ENCODE results near the gene TPPP. TPM values are rescaled to one million over a fixed set of nuclear protein-coding genes. Genes with fewer than 3 reads are reported as not detected.

Gene TPPP
- total RNA-seq, 2 donors from 2014 or later = 0.05 TPM; not detected in 1

GRCh38 chr5:677131-678101 is 15.7 kb downstream of the TPPP start:
- Mint-ChIP-seq H3K27me3 (peaks cover 0 to 3% of the 10 kb centered on the region in 2 donors), H3K4me1 (ENCODE audit: low read depth in 2 of 2) (peaks cover 0 to 2% of the 10 kb centered on the region in 2 donors), H3K27ac (no peak overlapping the region), H3K36me3 (no peaks in the 10 kb centered on the region), H3K4me3 (no peak overlapping the region), H3K9me3 (no peaks in the 10 kb centered on the region)
- ATAC-seq = no peak
- no peak for DNase-seq (ENCODE audit: low spot score)

- Mint-ChIP-seq H3K36me3 (no peaks in the 10 kb centered on the region), H3K4me3 (no peak overlapping the region), H3K4me1 (ENCODE audit: low read depth in 2 of 2) (peaks cover 0 to 5% of the 10 kb centered on the region in 2 donors), H3K27ac (no peak overlapping the region), H3K27me3 (peaks cover 0 to 4% of the 10 kb centered on the region in 2 donors), H3K9me3 (no peaks in the 10 kb centered on the region)
- no peak for DNase-seq (ENCODE audit: low spot score)
- no peak for ATAC-seq
These were observed 16.5 kb downstream of the TPPP start for GRCh38 chr5:676699-677076.

GRCh38 chr5:675871-676698 is 17.1 kb downstream of the TPPP start:
- H3K4me1 Mint-ChIP-seq (ENCODE audit: low read depth in 2 of 2) = peaks cover 0 to 5% of the 10 kb centered on the region in 2 donors
- DNase-seq (ENCODE audit: low spot score) = no peak
- no peak overlapping the region for H3K4me3 Mint-ChIP-seq
- no peaks in the 10 kb centered on the region for H3K9me3 Mint-ChIP-seq
- no peaks in the 10 kb centered on the region for H3K36me3 Mint-ChIP-seq
- H3K27me3 Mint-ChIP-seq = peaks cover 0 to 4% of the 10 kb centered on the region in 2 donors
- no peak overlapping the region for H3K27ac Mint-ChIP-seq
- no peak for ATAC-seq

GRCh38 chr5:675111-675870 is 17.9 kb downstream of the TPPP start:
- ATAC-seq (no peak), DNase-seq (ENCODE audit: low spot score) (no peak)
- no peak overlapping the region for H3K27ac Mint-ChIP-seq
- peaks cover 0 to 5% of the 10 kb centered on the region in 2 donors for H3K4me1 Mint-ChIP-seq (ENCODE audit: low read depth in 2 of 2)
- no peaks in the 10 kb centered on the region for H3K36me3 Mint-ChIP-seq
- H3K27me3 Mint-ChIP-seq = peaks cover 0 to 4% of the 10 kb centered on the region in 2 donors
- no peaks in the 10 kb centered on the region for H3K9me3 Mint-ChIP-seq
- no peak overlapping the region for H3K4me3 Mint-ChIP-seq

- H3K4me3 Mint-ChIP-seq = no peak overlapping the region
- no peak overlapping the region for H3K27ac Mint-ChIP-seq
- no peak for DNase-seq (ENCODE audit: low spot score)
- H3K27me3 Mint-ChIP-seq = peaks cover 0 to 4% of the 10 kb centered on the region in 2 donors
- H3K4me1 Mint-ChIP-seq (ENCODE audit: low read depth in 2 of 2) = peaks cover 0 to 5% of the 10 kb centered on the region in 2 donors
- no peak for ATAC-seq
- no peaks in the 10 kb centered on the region for H3K36me3 Mint-ChIP-seq
- no peaks in the 10 kb centered on the region for H3K9me3 Mint-ChIP-seq
These were observed 18.5 kb downstream of the TPPP start for GRCh38 chr5:674630-675011.

- H3K4me1 Mint-ChIP-seq (ENCODE audit: low read depth in 2 of 2) = peaks cover 0 to 5% of the 10 kb centered on the region in 2 donors
- H3K36me3 Mint-ChIP-seq = no peaks in the 10 kb centered on the region
- DNase-seq (ENCODE audit: low spot score) (no peak), ATAC-seq (no peak)
- H3K9me3 Mint-ChIP-seq = no peaks in the 10 kb centered on the region
- H3K27ac Mint-ChIP-seq = no peak overlapping the region
- peaks cover 0 to 4% of the 10 kb centered on the region in 2 donors for H3K27me3 Mint-ChIP-seq
- no peak overlapping the region for H3K4me3 Mint-ChIP-seq
These were observed 19.1 kb downstream of the TPPP start for GRCh38 chr5:673831-674629.

- peaks cover 0 to 5% of the 10 kb centered on the region in 2 donors for H3K4me1 Mint-ChIP-seq (ENCODE audit: low read depth in 2 of 2)
- no peaks in the 10 kb centered on the region for H3K36me3 Mint-ChIP-seq
- DNase-seq (ENCODE audit: low spot score) = no peak
- ATAC-seq = no peak
- H3K9me3 Mint-ChIP-seq = no peaks in the 10 kb centered on the region
- H3K4me3 Mint-ChIP-seq = no peak overlapping the region
- no peak overlapping the region for H3K27ac Mint-ChIP-seq
- peaks cover 0 to 4% of the 10 kb centered on the region in 2 donors for H3K27me3 Mint-ChIP-seq
These were observed 19.9 kb downstream of the TPPP start for GRCh38 chr5:673161-673830.

GRCh38 chr5:672329-673160 is 20.6 kb downstream of the TPPP start:
- peaks cover 2% of the 10 kb centered on the region for H3K36me3 Mint-ChIP-seq
- H3K27ac Mint-ChIP-seq = no peak overlapping the region
- H3K4me1 Mint-ChIP-seq (ENCODE audit: low read depth in 2 of 2) = peaks cover 0 to 6% of the 10 kb centered on the region in 2 donors
- ATAC-seq = no peak
- H3K4me3 Mint-ChIP-seq = no peak overlapping the region
- no peaks in the 10 kb centered on the region for H3K9me3 Mint-ChIP-seq
- peaks cover 0 to 4% of the 10 kb centered on the region in 2 donors for H3K27me3 Mint-ChIP-seq
- no peak for DNase-seq (ENCODE audit: low spot score)

GRCh38 chr5:671459-672328 is 21.5 kb downstream of the TPPP start:
- Mint-ChIP-seq H3K9me3 (no peaks in the 10 kb centered on the region), H3K4me3 (no peak overlapping the region), H3K27me3 (peaks cover 0 to 4% of the 10 kb centered on the region in 2 donors), H3K4me1 (ENCODE audit: low read depth in 2 of 2) (peaks cover 0 to 8% of the 10 kb centered on the region in 2 donors), H3K27ac (no peak overlapping the region), H3K36me3 (peaks cover 8% of the 10 kb centered on the region)
- DNase-seq (ENCODE audit: low spot score) = peak; percentile 60
- ATAC-seq = peak; percentile 73 to 76

GRCh38 chr5:670396-671270 is 22.5 kb downstream of the TPPP start:
- DNase-seq (ENCODE audit: low spot score) (no peak), ATAC-seq (no peak)
- peaks cover 8% of the 10 kb centered on the region for H3K36me3 Mint-ChIP-seq
- H3K27ac Mint-ChIP-seq = no peak overlapping the region
- H3K27me3 Mint-ChIP-seq = peaks cover 0 to 4% of the 10 kb centered on the region in 2 donors
- peaks cover 0 to 8% of the 10 kb centered on the region in 2 donors for H3K4me1 Mint-ChIP-seq (ENCODE audit: low read depth in 2 of 2)
- H3K4me3 Mint-ChIP-seq = no peak overlapping the region
- H3K9me3 Mint-ChIP-seq = no peaks in the 10 kb centered on the region

Measured in natural killer cell treated with Interleukin-12 subunit alpha and Interleukin-12 subunit beta and Interleukin-15 and Interleukin-18, amount 100 ng/mL, for 72 hours (primary cell).